Stimulated activated CD4-positive, alpha-beta T cell treated with anti-CD3 and anti-CD28 coated beads, Interleukin-15, amount 100 ng/mL, for 24 hours (primary cell): Measurements from ENCODE around the gene PIK3C2G.
"Not testable (repeated sequence)": the region's sequence is repeated elsewhere in the genome, so short reads cannot be mapped to it uniquely, and the experiment has no call there.

Source experiments
- DNase-seq: peaks from one replicate; pipeline ENCODE4 v3.0.0-alpha.2; 2020

PIK3C2G gene, protein sequence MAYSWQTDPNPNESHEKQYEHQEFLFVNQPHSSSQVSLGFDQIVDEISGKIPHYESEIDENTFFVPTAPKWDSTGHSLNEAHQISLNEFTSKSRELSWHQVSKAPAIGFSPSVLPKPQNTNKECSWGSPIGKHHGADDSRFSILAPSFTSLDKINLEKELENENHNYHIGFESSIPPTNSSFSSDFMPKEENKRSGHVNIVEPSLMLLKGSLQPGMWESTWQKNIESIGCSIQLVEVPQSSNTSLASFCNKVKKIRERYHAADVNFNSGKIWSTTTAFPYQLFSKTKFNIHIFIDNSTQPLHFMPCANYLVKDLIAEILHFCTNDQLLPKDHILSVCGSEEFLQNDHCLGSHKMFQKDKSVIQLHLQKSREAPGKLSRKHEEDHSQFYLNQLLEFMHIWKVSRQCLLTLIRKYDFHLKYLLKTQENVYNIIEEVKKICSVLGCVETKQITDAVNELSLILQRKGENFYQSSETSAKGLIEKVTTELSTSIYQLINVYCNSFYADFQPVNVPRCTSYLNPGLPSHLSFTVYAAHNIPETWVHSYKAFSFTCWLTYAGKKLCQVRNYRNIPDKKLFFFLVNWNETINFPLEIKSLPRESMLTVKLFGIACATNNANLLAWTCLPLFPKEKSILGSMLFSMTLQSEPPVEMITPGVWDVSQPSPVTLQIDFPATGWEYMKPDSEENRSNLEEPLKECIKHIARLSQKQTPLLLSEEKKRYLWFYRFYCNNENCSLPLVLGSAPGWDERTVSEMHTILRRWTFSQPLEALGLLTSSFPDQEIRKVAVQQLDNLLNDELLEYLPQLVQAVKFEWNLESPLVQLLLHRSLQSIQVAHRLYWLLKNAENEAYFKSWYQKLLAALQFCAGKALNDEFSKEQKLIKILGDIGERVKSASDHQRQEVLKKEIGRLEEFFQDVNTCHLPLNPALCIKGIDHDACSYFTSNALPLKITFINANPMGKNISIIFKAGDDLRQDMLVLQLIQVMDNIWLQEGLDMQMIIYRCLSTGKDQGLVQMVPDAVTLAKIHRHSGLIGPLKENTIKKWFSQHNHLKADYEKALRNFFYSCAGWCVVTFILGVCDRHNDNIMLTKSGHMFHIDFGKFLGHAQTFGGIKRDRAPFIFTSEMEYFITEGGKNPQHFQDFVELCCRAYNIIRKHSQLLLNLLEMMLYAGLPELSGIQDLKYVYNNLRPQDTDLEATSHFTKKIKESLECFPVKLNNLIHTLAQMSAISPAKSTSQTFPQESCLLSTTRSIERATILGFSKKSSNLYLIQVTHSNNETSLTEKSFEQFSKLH (N-terminal part only)

DNA sequence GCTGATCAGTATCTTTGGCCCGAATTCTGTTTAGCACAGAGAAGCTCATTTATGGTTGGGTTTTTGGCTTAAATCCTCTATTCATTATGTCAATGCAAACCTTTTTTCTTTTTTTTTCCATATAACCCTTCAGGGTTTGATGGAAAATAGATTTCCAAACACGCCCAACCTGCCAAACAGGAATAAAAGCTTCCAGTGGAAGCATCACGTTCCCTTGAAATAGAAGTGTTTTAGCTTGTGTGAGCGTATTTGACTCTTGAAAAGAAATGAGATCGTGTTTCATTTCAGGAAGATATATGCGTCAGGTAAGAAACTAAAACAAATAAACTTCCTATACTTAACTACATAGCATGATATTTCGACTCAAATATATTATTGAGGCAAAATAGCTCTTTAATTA, at the start of gene PIK3C2G:
Gene PIK3C2G (plus strand): TSS at position 246 of the 400 bp plus-strand sequence. CDS start 20,564 bp downstream, outside the sequence.
- DNase-seq = no peak

DNA sequence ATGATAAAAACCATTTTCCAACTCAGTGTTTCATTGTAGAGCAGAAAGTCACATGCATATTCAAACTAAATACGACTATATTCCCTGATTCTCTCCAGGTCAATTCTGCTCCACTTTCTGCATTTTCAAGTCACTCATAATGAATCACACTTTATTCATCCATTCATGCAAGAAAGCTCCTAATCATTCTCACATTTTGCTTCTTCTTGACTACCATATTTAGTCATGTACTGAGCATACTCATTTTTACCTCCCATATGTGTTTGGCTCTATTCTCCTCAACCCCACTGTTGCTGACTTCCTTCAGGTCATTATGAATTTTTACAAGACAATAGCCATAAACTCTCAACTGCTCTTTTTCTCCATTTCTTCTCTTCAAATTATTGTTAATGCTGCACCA, 43.4 kb upstream of the PIK3C2G start:
- no peak for DNase-seq

DNA sequence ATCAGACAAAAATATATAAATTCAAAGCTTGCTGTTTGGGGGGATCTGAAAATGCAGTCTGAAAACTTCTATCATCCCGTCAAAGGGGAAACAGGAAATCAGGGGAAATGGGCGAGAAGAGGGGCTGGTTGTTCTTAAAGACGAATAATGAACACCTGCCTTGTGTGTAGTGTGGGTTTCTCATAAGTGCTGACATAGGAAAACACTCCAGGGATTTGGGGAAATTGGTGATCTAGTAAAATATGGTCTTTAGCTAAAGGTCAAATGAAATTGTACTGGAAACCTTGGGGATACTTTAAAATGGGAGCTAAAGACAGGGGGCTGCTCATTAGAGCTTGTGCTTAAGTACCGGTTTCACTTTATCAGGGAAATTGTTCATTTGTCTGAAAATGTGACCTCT, 39.6 kb upstream of the PIK3C2G start:
- DNase-seq = no peak

DNA sequence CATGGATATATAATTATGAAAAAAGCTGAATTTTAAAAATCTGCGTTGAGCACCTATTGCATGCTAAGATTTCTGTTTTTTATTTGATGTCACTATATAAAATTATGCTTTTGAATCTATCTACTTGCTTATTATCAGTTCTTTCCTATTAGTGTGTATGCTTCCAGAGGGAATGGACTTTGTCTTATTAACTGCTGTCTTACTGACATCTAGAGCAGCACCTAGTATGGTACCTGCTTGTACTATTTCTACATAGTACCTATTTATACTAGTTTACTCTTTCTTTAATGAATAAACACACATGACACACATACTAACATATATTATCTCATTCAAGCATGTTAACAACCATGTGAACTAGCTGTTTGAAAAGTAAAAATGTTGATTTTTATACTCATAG, 38.6 kb upstream of the PIK3C2G start:
- DNase-seq = no peak

DNA sequence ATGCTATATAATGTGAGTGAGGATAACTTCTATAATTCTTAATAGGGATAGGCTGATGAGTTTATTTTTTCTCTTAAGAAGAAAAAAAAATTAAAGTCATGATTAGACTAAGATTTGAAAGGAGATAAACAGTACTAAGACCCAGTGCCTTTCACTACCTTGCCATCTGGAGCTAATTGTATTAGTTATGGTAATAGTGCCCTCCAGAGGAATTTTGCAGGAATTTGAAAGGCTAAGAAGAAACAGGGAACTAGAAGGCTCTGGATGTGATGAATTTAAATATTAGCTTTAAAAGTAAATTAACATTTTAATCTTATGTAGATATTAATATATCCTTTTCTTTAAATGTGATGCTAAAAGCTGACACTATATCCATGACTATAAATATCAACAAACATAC, 36.6 kb upstream of the PIK3C2G start:
- DNase-seq = no peak

DNA sequence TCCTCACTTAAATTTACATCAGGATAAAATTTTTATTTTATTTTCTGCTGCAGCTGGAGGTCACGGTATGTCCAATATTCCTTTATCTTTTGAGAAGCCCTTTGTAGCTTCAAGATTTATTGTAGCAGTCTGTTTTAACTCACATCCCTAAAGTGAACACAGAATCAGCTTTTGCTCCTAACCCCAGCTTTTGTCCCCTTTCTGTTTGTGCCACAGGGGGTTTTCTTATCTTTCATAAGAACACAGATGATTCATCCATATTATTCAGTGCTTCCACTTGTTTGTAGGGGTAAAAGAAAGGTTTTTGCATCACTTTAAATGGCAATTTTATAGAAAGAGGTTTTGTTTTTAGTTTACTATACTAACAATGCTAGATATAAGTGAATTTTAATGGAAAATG, 21.8 kb upstream of the PIK3C2G start:
- DNase-seq = no peak

DNA sequence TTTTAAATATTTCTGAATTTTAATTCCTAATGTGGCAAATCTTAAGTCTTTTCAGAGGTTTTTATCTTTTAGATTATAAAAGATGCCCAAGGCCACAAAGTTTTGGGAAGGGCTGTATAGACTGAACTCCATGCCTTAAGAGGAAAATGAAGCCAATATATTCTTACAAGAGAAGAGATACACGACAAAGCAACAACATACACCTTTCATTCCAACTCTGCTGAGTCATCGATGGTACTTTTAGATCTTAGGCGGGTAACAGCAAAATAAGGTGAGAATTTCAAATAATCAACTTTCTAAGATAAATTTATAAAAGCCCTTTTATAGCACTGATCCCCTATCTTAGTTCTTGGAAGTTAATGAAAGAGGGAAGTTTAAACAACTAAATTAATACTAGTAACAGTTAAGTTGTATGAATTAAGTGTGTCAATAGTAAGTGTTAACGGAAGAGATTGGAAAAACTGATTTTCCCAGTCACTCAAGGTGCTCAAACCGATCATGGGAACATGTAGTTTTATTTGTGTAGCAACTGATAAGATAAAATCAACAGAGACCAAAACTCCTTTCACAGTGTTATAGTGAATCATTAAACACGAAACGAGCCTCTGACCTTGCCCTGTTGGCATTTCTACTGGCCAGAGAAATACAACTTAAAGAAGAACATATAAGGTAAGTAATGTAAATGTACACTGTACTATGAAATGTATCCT, 18.8 kb upstream of the PIK3C2G start:
- DNase-seq = no peak

DNA sequence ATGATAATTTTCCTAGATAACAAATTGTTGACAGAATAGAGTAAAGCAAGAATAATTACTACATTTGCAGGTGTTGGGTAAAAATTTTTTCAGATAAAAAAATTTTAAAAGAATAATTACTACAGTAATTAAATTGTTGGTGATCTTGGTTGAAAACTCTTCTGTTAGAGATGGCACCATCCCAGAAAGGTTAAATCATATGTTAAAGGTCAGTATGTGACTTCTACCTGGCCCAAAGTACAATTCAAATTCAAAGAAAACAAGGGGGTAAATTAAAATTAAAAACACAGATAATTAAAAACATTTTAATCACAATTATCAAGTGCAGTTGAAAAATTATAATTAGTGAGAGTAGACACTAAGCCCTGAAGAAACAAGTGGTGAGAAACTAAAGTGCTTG, 18.1 kb upstream of the PIK3C2G start:
- DNase-seq = no peak

DNA sequence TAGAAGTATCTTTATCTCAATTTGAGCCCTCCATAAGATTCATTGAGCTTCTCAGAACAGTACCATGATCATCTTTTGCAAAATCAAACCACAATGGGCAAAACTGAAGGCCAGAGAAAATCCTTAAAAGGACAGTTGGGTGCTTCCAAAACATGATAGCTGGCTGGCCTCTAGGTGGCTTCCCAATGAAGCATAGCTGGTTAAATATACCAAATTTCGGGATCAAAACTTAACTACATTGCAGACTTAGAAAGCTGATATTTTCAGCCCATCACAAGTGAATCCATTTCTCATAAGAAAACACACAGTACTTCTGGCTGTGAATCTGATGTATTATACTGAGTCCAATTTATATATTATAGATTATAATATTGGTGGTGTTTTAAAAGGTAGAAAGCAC, 15.3 kb upstream of the PIK3C2G start:
- no peak for DNase-seq

DNA sequence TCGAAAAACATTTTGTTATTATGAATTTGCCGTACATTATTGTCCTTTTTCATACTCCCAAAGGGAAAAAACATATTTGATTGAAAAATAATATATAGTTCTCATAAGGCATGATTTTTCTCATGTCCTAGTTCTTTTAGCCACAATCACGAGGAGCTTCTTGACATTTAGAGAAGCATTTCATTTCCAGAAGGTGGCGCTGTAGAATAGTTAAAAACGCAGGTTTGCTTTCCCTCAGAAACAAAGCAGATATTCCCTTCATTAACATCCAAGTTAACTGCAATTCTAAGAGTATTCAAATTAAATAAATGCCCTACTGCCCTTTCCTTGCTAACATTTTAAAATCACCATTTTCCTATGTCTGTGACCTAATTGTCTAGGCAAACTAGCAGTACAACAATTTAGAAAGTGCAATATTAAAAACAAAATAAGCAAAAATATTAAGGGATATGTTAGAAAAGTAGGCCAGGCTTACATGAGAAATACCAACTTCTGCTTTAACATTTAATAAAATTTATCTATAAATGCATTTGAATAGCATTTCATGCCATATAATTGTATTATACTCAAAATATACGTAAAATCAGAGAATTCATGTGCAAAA, 10.9 kb upstream of the PIK3C2G start:
- DNase-seq = no peak

DNA sequence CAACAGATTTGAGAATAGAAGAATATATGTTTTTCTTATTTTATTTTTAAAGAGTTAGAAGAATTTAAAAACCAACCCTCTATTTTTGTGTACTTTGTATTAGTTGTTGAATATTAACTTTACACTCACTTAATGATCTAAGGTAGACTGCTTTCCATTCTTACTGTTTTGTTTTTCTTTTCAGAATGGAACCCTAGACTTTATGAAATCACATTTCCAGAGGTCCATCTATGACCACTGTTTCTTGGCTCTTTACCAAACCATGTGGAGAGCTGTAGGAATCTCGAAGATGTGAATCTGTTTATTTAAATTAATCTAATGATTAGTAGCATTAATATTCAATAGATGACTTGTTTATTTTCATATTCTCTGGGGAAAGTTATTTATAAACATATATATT, 7.2 kb upstream of the PIK3C2G start:
- DNase-seq = no peak

DNA sequence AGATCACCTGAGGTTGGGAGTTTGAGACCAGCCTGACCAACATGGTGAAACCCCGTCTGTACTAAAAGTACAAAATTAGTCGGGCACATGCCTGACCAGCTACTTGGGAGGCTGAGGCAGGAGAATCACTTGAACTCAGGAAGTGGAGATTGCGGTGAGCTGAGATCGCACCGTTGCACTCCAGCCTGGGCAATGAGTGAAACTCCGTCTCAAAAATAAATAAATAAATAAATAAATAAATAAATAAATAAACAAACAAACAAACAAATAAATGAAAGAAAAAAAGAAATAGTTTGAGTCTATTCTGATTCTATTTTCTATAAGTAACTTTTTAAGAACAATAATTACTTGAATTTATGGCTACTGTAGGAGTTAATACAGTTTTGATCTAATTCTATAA, 6.3 kb upstream of the PIK3C2G start:
- not testable (repeated sequence) for DNase-seq

DNA sequence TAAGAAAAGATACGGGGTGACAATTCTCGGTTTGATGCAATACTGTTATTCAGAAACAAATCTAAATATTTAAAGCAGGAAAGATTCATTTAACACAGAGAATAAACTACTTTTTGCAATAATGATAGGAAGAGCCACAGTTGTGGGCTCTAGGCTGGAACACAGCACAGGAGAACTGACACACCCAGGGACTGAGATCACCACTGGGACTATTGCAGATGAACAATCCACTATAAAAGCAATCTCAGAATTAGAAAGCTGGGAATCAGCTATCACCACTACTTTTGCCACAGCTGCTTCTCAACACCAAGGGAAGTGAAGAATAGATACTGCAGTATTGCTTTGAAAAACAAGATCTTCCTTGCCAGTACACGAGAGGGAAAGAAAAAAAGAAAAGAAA, 4.1 kb upstream of the PIK3C2G start:
- DNase-seq = no peak

DNA sequence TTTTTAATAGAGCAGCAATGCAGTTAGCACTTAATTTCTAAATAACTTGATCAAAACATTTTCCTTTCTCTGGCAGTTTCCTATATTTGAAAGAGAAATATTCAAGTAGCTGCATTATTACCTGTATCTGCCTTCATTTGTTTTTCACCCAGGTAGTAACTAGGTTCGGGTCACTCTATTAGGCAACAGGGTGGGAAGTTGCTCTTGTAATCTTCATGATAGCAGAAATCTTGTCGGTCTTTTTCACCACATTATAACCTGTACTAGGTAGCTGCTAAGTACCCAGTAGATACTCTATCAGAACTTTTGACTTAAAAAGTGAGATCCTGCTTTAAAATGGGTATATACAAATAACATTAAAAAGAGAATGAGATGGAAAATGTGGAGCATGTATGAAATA, 2.4 kb upstream of the PIK3C2G start:
- no peak for DNase-seq

DNA sequence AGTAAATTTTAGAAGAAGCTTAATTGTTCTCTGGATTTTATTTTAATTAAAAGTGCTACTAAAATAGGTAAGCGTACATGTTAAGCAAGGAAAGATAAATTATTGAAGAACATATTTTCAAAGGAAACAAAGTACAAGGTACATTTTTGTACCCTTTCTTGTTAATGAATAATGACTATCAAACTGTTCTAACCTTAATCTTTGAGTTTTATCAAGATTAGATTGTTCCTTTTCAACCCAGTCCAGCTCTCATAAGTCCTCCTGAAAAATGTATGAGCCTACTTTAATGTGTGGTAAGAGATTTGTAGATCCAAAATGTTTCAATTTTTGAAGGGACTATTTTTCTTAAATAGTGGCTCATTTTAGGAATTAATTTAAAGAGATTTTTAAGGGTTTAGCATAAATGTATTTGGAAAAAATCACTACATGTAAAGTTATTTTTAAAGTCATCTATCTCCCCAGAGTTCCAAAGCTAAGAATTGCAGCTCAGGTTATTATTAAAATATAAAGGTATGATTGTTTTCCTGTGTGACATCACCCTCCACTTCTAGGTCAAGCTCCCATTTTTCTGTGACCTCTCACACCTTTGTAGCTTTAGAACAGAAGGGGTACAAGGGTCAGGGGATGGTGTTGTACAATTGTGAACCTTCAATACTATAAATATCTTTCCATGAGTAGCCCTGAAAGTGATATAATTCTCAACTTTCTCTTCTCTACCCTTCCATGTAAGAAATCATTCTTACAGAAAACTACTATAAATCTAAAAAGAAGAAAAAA, 1.2 kb upstream of the PIK3C2G start:
- DNase-seq = no peak

DNA sequence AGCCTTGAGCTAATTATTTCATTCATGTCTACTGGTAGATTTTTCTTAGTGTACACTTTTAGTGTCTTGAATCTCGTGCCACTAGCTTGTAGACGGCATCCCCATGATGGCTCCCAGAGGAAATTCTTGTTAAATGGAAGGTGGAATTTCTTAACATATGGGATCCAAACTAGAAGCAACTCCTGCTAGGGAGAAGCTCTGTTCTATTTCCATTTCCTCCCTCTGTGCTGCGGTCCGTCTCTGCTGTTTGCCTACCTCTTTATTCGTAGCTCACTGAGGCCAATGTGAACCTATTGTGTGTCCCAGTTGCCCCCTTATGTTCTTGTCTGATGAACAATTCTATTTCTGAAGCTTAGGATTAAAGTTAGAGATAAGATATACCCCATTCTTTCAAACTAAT, 588 bp downstream of the PIK3C2G start:
- no peak for DNase-seq

DNA sequence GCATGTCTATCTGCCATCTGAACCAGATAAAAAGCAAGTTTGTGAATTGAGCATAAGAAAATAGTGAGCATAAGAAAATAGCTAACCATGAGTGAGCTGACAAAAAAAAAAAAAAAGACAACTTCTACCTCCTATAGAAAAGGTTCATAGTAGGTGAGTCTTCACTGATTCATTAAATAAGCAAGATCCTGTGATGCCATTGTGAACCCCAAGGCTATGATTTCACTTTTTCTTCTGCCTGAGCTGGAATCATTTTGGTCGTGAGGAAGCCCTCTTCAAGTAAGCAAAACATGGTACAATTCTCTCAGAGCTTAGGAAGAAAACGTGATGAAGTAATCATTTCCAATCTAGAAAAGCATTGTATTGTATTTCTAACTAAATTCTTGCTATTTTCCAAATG, 1.2 kb downstream of the PIK3C2G start:
- DNase-seq = no peak

DNA sequence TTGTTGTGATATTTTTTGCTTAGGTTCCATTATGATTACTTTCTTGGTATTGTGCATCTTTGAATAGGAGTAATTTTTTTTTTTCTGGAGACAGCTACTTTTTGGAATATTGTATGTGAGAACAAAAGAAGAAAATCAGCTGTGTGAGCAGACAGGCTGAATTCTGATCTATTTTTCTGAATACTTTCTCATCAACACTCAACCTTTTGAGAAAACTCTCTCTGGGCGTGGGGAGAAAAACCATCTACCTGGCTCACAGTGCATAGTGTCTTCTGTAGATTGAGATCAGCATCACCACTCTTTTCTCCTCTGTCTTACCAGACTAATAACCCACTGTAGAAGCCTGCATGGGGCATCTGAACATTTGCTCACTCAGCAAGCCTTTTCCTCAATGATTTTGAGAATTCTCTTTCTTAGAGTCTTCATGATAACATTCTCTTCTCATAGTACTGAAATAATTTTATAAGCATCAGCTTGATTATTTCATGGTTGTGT, 3.3 kb downstream of the PIK3C2G start:
- DNase-seq = no peak

DNA sequence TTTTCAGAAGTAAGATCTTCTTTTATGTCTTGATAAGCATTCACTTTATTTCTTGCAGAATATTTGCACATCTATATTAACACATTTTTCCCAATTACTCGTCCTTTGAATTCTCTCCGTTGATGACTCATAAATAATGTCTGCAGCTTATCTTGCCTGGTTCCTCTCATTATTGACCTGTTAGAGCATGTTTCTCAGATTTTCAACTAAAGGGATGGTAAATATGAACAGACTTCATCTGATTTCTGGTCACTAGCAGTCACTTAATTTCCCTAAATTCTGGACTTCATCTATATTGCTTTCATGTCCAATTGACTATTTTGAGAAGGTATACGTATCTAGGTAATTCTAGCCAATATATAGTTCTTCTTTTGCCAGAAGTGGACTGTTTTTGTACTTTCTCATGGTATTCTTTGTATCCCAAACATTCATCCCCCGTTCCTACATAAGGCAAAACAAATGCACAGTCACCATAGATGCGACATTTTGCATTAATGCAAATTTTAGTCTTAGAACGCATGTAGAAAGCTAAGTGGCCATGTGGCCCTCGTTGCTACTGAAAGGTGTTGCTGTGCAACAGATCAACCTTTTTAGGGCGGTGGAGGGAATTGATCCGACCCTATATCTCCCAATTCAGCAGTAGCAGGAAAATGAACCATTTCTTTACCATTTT, 6.2 kb downstream of the PIK3C2G start:
- DNase-seq = no peak

DNA sequence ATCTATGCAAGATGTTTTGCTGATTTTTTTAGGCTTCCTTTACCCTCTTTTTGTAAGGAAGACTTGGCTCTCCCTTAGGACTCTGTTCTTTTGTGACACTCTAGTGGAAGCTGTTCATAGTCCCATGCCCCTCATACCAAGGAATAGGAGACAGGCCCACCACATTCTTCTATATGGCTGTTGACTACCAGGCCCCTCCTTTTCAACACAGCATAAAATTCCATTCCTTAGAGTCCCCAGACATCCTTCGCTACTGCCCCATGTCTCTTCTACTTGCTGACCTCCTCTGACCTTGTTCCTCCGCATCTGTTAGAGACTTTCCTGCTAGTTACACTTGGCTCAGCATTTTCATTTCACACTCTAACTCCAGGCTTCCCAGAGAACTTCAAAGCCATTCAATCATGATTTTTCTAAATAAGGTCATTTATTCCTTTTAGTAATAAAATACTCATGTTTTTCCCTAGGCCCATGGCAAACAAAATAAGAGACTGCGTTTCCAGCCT, 9.7 kb downstream of the PIK3C2G start:
- DNase-seq = no peak
